A549 (cell line): Measurements from ENCODE around the gene DMRT1. TPM values are rescaled to one million over a fixed set of nuclear protein-coding genes. Genes with fewer than 3 reads are reported as not detected.

Source experiments
- ATAC-seq, 2 experiments: fragments of 200-7000 bp in 1 of 2; fragments of >200 bp in 1 of 2; cut with Nextera tagmentation in 1 of 2; cut with Tn5 transposase in 1 of 2; 3 replicates each; pipeline versions ENCODE4 v1.8.0 to v1.9.1; 2018 to 2020; ENCODE audit warnings: mild to moderate bottlenecking in 1 of 2, moderate library complexity in 1 of 2
- CTCF ChIA-PET: fragments of 300-600 bp; sonication (Branson Sonifier 250); formaldehyde crosslinking; extraction: SDS; loops from one replicate; lab custom pipeline; 2021; ENCODE audit warnings: antibody characterized with exemption, inconsistent platforms; lab: Yijun Ruan, JAX
- POLR2A ChIA-PET: fragments of 350-600 bp; formaldehyde crosslinking; extraction: SDS; loops from one replicate; lab custom pipeline; 2021; ENCODE audit warnings: antibody characterized with exemption, inconsistent platforms; lab: Yijun Ruan, JAX
- DNase-seq, 2 experiments: peaks; one replicate each; pipeline versions ENCODE4 v3.0.0 to v3.0.0-alpha.2; 2011 to 2016; ENCODE audit warnings: low read depth in 1 of 2, low spot score in 1 of 2
- FAIRE-seq: peaks from 2 replicates; lab custom pipeline; 2011; peaks lifted over from hg19 to GRCh38; lab: Jason Lieb, UNC
- H3K27ac ChIP-seq, 2 experiments: fragments of >200 bp; sonication (Bioruptor Twin); formaldehyde crosslinking; 3 replicates each; pipeline ENCODE4 v1.5.1; 2016 to 2017
- H3K4me1 ChIP-seq: fragments of >200 bp; sonication (Bioruptor Twin); formaldehyde crosslinking; 3 replicates; pipeline ENCODE4 v1.6.1; 2016
- H3K4me2 ChIP-seq: fragments of >200 bp; sonication (Bioruptor Twin); formaldehyde crosslinking; 3 replicates; pipeline ENCODE4 v1.6.1; 2016
- H3K4me3 ChIP-seq: fragments of >200 bp; sonication (Bioruptor Twin); formaldehyde crosslinking; 3 replicates; pipeline ENCODE4 v1.5.1; 2016
- H3K9me3 ChIP-seq: fragments of >200 bp; sonication (Bioruptor Twin); formaldehyde crosslinking; 3 replicates; pipeline ENCODE4 v1.6.1; 2016
- CBX2 ChIP-seq: fragments of 200-600 bp; sonication (generic); IDR thresholded peaks from 2 replicates; pipeline ENCODE4 v1.6.1; 2016; ENCODE audit warnings: low read depth, mild to moderate bottlenecking, borderline replicate concordance
- CEBPB ChIP-seq, 2 experiments: fragments of >200 bp in 1 of 2; sonication (Bioruptor Twin) in 1 of 2; formaldehyde crosslinking in 1 of 2; IDR thresholded peaks; 2 replicates each; pipeline ENCODE4 v1.6.1; 2012 to 2016
- EHF ChIP-seq: fragments of 250-450 bp; sonication (Bioruptor Pico); IDR thresholded peaks from 2 replicates; pipeline ENCODE4 v1.5.0; 2020; ENCODE audit warnings: mild to moderate bottlenecking
- ESRRA ChIP-seq: fragments of 150-350 bp; IDR thresholded peaks from 2 replicates; pipeline ENCODE4 v1.6.1; 2014; ENCODE audit warnings: mild to moderate bottlenecking, low read length, borderline replicate concordance
- FOSL2 ChIP-seq, 2 experiments: fragments of 450-650 bp in 1 of 2; fragments of >200 bp in 1 of 2; sonication (Bioruptor Twin) in 1 of 2; formaldehyde crosslinking; IDR thresholded peaks; 2 replicates each; pipeline versions ENCODE4 v1.5.0 to v1.6.1; 2016 to 2020; ENCODE audit warnings: mild to moderate bottlenecking in 1 of 2, moderate library complexity in 1 of 2
- HDAC2 ChIP-seq: fragments of 200-600 bp; sonication (generic); IDR thresholded peaks from 2 replicates; pipeline ENCODE4 v1.6.1; 2016
- HEYL ChIP-seq: fragments of 250-450 bp; sonication (Bioruptor Pico); IDR thresholded peaks from 2 replicates; pipeline ENCODE4 v1.8.0; 2021; ENCODE audit warnings: mild to moderate bottlenecking, moderate library complexity
- HOXA7 ChIP-seq: fragments of 250-450 bp; sonication (Bioruptor Pico); IDR thresholded peaks from 2 replicates; pipeline ENCODE4 v1.5.0; 2020; ENCODE audit warnings: mild to moderate bottlenecking, moderate library complexity
- JUN ChIP-seq, 2 experiments: fragments of >200 bp; sonication (Bioruptor Twin); formaldehyde crosslinking; IDR thresholded peaks; 2 replicates in 1 of 2; 3 replicates in 1 of 2; pipeline ENCODE4 v1.6.1; 2016 to 2017
- JUNB ChIP-seq: fragments of >200 bp; sonication (Bioruptor Twin); formaldehyde crosslinking; IDR thresholded peaks from 2 replicates; pipeline ENCODE4 v1.6.1; 2016
- NFE2L2 ChIP-seq: fragments of 150-350 bp; conservative IDR thresholded peaks from 2 replicates; pipeline ENCODE4 v1.6.1; 2014; ENCODE audit warnings: low read length
- RAD21 ChIP-seq, 2 experiments: fragments of >200 bp in 1 of 2; sonication (Bioruptor Twin) in 1 of 2; formaldehyde crosslinking in 1 of 2; IDR thresholded peaks in 1 of 2; conservative IDR thresholded peaks in 1 of 2; 2 replicates in 1 of 2; 3 replicates in 1 of 2; pipeline ENCODE4 v1.6.1; 2012 to 2018; ENCODE audit warnings: inconsistent platforms in 1 of 2
- RFX5 ChIP-seq: fragments of 450-650 bp; IDR thresholded peaks from 2 replicates; pipeline ENCODE4 v1.7.1; 2014; ENCODE audit warnings: antibody characterized with exemption, mild to moderate bottlenecking, moderate library complexity
- RNF2 ChIP-seq: fragments of 200-600 bp; sonication (generic); IDR thresholded peaks from 2 replicates; pipeline ENCODE4 v1.6.1; 2016; ENCODE audit warnings: low read depth, mild to moderate bottlenecking, antibody characterized with exemption, moderate library complexity, borderline replicate concordance
- TP53 ChIP-seq: fragments of 250-450 bp; sonication (Bioruptor Pico); IDR thresholded peaks from 2 replicates; pipeline ENCODE4 v1.5.0; 2021; ENCODE audit warnings: mild to moderate bottlenecking, moderate library complexity
- ZC3H11A ChIP-seq: fragments of 450-650 bp; IDR thresholded peaks from 2 replicates; pipeline ENCODE4 v1.6.1; 2014; ENCODE audit warnings: antibody characterized with exemption, mild to moderate bottlenecking
- WGBS: methylation state at CpG from one replicate; pipeline ENCODE4 v1.1.6; 2017; ENCODE audit errors: missing lambda C conversion rate; 5-methylcytosine and 5-hydroxymethylcytosine counted together
- polyA plus RNA-seq, 4 experiments: library from polyadenylated mRNA; depleted of rRNA in 3 of 4; stranded (reverse); fragments of >200 nt; fragmentation: RNase III in 1 of 4; extraction: RNeasy Plus Mini Kit Qiagen cat#74134 plus additional on column Dnase treatment in 1 of 4; gene quantifications; 2 replicates in 3 of 4; 3 replicates in 1 of 4; pipeline ENCODE4 v1.2.3, GENCODE V29; 2011 to 2017
- TF ChIP-seq, protein P1 (sequence below): fragments of 200-600 bp; sonication (generic); IDR thresholded peaks from 2 replicates; pipeline ENCODE4 v1.6.1; 2016; ENCODE audit warnings: antibody characterized with exemption, mild to moderate bottlenecking, moderate library complexity
- TF ChIP-seq, protein P2 (sequence below): fragments of >200 bp; sonication (Bioruptor Twin); formaldehyde crosslinking; IDR thresholded peaks from 2 replicates; pipeline ENCODE4 v1.6.1; 2016
- TF ChIP-seq, protein P3 (sequence below): IDR thresholded peaks from 2 replicates; pipeline ENCODE4 v1.6.1; 2012
- TF ChIP-seq, protein P4 (sequence below): fragments of 250-450 bp; sonication (Bioruptor Pico); IDR thresholded peaks from 2 replicates; pipeline ENCODE4 v1.5.0; 2021; ENCODE audit warnings: mild to moderate bottlenecking, moderate library complexity, borderline replicate concordance
- TF ChIP-seq, protein P5 (sequence below): fragments of >200 bp; sonication (Bioruptor Twin); formaldehyde crosslinking; IDR thresholded peaks from 3 replicates; pipeline ENCODE4 v1.5.1; 2016
- TF ChIP-seq, protein P6 (sequence below): fragments of 450-650 bp; IDR thresholded peaks from 2 replicates; pipeline ENCODE4 v1.6.1; 2014; ENCODE audit warnings: antibody characterized with exemption

The DMRT1 gene
- polyA plus RNA-seq, 2 of the 4 experiments (the other 2 are of a cell fraction), result not detected

DNA sequence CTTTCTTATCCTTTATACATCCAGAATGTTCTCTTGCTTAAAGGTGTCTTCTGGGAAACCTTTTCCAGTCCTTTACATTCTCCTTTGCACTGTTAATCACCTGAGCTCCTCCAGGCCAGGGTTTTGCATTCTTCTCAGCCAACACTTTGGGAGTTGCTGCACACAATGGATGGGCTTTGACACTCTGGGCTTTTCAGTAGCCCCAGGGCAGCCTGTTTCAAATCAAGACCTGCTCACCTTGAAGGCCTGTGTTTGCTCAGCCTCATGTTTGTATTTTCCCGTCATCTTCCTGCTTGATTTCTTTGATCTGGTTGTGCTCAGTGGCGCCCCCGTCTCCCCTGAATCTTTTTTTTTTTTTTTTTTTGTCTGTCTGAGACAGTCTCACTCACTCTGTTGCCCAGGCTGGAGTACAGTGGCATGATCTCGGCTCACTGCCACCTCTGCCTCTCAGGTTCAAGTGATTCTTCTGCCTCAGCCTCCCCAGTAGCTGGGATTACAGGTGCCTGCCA, 41.0 kb downstream of the DMRT1 start:
- Histone ChIP-seq H3K4me3 (no peak overlapping the region), H3K4me1 (no peaks in the 10 kb centered on the region), H3K27ac (no peak overlapping the region), H3K9me3 (no peaks in the 10 kb centered on the region), H3K4me2 (no peak overlapping the region)
- CTCF ChIA-PET, result interaction anchor here (3.2 kb wide), 1 partner anchor 11 kb away, joined by 14 read pairs; no protein-coding TSS in a partner anchor
- DNase-seq (peak in 1 of 2 experiments; percentile 7), ATAC-seq (no peak), FAIRE-seq (no peak)
- no peak for TF ChIP-seq CEBPB (IDR thresholded peaks at IDR 0.05)
- TF ChIP-seq, protein P1, sequence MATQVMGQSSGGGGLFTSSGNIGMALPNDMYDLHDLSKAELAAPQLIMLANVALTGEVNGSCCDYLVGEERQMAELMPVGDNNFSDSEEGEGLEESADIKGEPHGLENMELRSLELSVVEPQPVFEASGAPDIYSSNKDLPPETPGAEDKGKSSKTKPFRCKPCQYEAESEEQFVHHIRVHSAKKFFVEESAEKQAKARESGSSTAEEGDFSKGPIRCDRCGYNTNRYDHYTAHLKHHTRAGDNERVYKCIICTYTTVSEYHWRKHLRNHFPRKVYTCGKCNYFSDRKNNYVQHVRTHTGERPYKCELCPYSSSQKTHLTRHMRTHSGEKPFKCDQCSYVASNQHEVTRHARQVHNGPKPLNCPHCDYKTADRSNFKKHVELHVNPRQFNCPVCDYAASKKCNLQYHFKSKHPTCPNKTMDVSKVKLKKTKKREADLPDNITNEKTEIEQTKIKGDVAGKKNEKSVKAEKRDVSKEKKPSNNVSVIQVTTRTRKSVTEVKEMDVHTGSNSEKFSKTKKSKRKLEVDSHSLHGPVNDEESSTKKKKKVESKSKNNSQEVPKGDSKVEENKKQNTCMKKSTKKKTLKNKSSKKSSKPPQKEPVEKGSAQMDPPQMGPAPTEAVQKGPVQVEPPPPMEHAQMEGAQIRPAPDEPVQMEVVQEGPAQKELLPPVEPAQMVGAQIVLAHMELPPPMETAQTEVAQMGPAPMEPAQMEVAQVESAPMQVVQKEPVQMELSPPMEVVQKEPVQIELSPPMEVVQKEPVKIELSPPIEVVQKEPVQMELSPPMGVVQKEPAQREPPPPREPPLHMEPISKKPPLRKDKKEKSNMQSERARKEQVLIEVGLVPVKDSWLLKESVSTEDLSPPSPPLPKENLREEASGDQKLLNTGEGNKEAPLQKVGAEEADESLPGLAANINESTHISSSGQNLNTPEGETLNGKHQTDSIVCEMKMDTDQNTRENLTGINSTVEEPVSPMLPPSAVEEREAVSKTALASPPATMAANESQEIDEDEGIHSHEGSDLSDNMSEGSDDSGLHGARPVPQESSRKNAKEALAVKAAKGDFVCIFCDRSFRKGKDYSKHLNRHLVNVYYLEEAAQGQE, result no peak
- TF ChIP-seq HEYL (CRISPR knock-in tag), result no peak
- TF ChIP-seq RNF2, result no peak
- TF ChIP-seq HOXA7 (CRISPR knock-in tag), result no peak
- TF ChIP-seq, protein P2, sequence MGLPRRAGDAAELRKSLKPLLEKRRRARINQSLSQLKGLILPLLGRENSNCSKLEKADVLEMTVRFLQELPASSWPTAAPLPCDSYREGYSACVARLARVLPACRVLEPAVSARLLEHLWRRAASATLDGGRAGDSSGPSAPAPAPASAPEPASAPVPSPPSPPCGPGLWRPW, result no peak
- TF ChIP-seq RAD21 (conservative IDR thresholded peaks at IDR 0.05 in 1 of 2, IDR thresholded peaks at IDR 0.05 in 1 of 2), result no peak
- TF ChIP-seq, protein P3, sequence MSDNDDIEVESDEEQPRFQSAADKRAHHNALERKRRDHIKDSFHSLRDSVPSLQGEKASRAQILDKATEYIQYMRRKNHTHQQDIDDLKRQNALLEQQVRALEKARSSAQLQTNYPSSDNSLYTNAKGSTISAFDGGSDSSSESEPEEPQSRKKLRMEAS, result no peak
- TF ChIP-seq ESRRA, result no peak
- no peak for TF ChIP-seq TP53 (CRISPR knock-in tag)
- no peak for TF ChIP-seq ZC3H11A
- TF ChIP-seq JUNB, result no peak
- TF ChIP-seq, all 56 proteins: peak for 0
- 10% methylated on average over 3 of the region's 4 CpGs for WGBS
- POLR2A ChIA-PET, result no interaction called here

DNA sequence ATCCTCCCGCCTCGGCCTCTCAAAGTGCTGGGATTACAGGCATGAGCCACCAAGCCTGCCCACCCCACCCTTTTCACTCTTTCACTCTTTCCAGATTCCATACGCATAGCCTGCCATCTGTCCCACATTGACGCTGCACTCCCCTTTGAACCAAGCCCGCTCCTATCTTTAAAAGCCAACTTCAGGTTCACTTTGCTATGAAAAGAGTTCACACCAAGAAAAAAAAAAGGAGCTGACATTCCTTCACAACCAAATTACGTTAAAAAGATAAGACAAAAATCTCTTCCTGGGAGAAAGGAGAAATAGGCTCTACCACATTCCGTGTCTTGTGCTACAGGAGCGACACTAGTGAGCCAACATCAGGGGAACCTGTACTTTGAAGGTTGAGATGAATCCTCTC, 41.5 kb downstream of the DMRT1 start:
- Histone ChIP-seq H3K9me3 (no peaks in the 10 kb centered on the region), H3K4me2 (no peak overlapping the region), H3K4me3 (no peak overlapping the region), H3K27ac (no peak overlapping the region)
- CTCF ChIA-PET, result interaction anchor here (0.6 to 3.2 kb wide), 4 partner anchors 10 to 1420 kb away, joined by 3 to 14 read pairs (median 4); no protein-coding TSS in a partner anchor
- no peak for ATAC-seq
- DNase-seq, result no peak
- no peak for FAIRE-seq
- TF ChIP-seq, protein P4, sequence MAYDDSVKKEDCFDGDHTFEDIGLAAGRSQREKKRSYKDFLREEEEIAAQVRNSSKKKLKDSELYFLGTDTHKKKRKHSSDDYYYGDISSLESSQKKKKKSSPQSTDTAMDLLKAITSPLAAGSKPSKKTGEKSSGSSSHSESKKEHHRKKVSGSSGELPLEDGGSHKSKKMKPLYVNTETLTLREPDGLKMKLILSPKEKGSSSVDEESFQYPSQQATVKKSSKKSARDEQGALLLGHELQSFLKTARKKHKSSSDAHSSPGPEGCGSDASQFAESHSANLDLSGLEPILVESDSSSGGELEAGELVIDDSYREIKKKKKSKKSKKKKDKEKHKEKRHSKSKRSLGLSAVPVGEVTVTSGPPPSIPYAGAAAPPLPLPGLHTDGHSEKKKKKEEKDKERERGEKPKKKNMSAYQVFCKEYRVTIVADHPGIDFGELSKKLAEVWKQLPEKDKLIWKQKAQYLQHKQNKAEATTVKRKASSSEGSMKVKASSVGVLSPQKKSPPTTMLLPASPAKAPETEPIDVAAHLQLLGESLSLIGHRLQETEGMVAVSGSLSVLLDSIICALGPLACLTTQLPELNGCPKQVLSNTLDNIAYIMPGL, result no peak
- TF ChIP-seq TP53 (CRISPR knock-in tag) (no peak), CBX2 (no peak), FOSL2 (IDR thresholded peaks at IDR 0.05) (no peak), FOSL2 (CRISPR knock-in tag; IDR thresholded peaks at IDR 0.05) (no peak), HOXA7 (CRISPR knock-in tag) (no peak), EHF (no peak), HDAC2 (no peak), NFE2L2 (no peak), JUN (IDR thresholded peaks at IDR 0.05) (no peak), RFX5 (no peak)
- TF ChIP-seq, protein P5, sequence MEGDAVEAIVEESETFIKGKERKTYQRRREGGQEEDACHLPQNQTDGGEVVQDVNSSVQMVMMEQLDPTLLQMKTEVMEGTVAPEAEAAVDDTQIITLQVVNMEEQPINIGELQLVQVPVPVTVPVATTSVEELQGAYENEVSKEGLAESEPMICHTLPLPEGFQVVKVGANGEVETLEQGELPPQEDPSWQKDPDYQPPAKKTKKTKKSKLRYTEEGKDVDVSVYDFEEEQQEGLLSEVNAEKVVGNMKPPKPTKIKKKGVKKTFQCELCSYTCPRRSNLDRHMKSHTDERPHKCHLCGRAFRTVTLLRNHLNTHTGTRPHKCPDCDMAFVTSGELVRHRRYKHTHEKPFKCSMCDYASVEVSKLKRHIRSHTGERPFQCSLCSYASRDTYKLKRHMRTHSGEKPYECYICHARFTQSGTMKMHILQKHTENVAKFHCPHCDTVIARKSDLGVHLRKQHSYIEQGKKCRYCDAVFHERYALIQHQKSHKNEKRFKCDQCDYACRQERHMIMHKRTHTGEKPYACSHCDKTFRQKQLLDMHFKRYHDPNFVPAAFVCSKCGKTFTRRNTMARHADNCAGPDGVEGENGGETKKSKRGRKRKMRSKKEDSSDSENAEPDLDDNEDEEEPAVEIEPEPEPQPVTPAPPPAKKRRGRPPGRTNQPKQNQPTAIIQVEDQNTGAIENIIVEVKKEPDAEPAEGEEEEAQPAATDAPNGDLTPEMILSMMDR, result no peak
- TF ChIP-seq, protein P6, sequence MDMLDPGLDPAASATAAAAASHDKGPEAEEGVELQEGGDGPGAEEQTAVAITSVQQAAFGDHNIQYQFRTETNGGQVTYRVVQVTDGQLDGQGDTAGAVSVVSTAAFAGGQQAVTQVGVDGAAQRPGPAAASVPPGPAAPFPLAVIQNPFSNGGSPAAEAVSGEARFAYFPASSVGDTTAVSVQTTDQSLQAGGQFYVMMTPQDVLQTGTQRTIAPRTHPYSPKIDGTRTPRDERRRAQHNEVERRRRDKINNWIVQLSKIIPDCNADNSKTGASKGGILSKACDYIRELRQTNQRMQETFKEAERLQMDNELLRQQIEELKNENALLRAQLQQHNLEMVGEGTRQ, result no peak
- TF ChIP-seq, all 56 proteins: peak for 0
- no peaks in the 10 kb centered on the region for H3K4me1 ChIP-seq
- POLR2A ChIA-PET, result no interaction called here
- 32% methylated on average over 8 of the region's 8 CpGs for WGBS
